GM12878 (cell line): ENCODE results near the gene AQP2. TPM values are rescaled to one million over a fixed set of nuclear protein-coding genes. Genes with fewer than 3 reads are reported as not detected.

Experiments used
- ATAC-seq: fragments of 200-7000 bp; cut with Tn5 transposase; 3 replicates; pipeline ENCODE4 v1.9.1; 2020; ENCODE audit warnings: mild to moderate bottlenecking, moderate library complexity
- BruUV-seq: library from RNA; stranded (reverse); fragments of 400-500 nt; replicated peaks from 2 replicates; lab custom pipeline; 2021; lab: Mats Ljungman, UMichigan
- CTCF ChIA-PET: fragments of 300-600 bp; sonication (Branson Sonifier 250); formaldehyde crosslinking; extraction: SDS; loops from one replicate; lab custom pipeline; 2021; ENCODE audit warnings: inconsistent platforms; lab: Yijun Ruan, JAX
- POLR2A ChIA-PET: fragments of 350-600 bp; formaldehyde crosslinking; extraction: SDS; loops from one replicate; lab custom pipeline; 2021; ENCODE audit warnings: inconsistent platforms; lab: Charles Lee
- RAD21 ChIA-PET: fragments of 300-600 bp; sonication (Branson Sonifier 250); formaldehyde crosslinking; loops from one replicate; lab custom pipeline; 2023; ENCODE audit warnings: antibody characterized with exemption; ENCODE audit not compliant: unreplicated experiment; lab: Charles Lee
- SMC1A ChIA-PET: fragments of 300-600 bp; sonication (Branson Sonifier 250); formaldehyde crosslinking; loops from one replicate; lab custom pipeline; 2023; ENCODE audit not compliant: unreplicated experiment, uncharacterized antibody; lab: Charles Lee
- DNase-seq: peaks from one replicate; pipeline ENCODE4 v3.0.0-alpha.2; 2011; ENCODE audit warnings: low read depth, low spot score
- FAIRE-seq: peaks from 3 replicates; lab custom pipeline; 2011; peaks lifted over from hg19 to GRCh38; lab: Jason Lieb, UNC
- H2AFZ ChIP-seq: 2 replicates; pipeline ENCODE4 v1.6.0; 2011; ENCODE audit warnings: low read depth, low read length, control low read depth; ENCODE audit not compliant: control insufficient read depth
- H3K27ac ChIP-seq: 2 replicates; pipeline ENCODE4 v1.5.1; 2011; ENCODE audit warnings: control low read depth; ENCODE audit not compliant: control insufficient read depth, insufficient read depth
- H3K27me3 ChIP-seq, 2 experiments: replicated peaks in 1 of 2; 2 replicates each; pipeline versions ENCODE4 v1.6.0 to v1.6.1; 2011; ENCODE audit warnings: low read length in 1 of 2; ENCODE audit not compliant: control insufficient read depth in 2 of 2, insufficient read depth in 2 of 2
- H3K36me3 ChIP-seq, 2 experiments: 2 replicates each; pipeline ENCODE4 v1.5.1; 2011; ENCODE audit warnings: low read length in 1 of 2; ENCODE audit not compliant: control insufficient read depth in 2 of 2, insufficient read depth in 2 of 2
- H3K4me1 ChIP-seq: 2 replicates; pipeline ENCODE4 v1.6.1; 2011; ENCODE audit warnings: mild to moderate bottlenecking, low read length, moderate library complexity, mixed read lengths; ENCODE audit not compliant: control insufficient read depth, insufficient read depth
- H3K4me2 ChIP-seq: 2 replicates; pipeline ENCODE4 v1.6.0; 2011; ENCODE audit warnings: control low read depth; ENCODE audit not compliant: control insufficient read depth, insufficient read depth
- H3K4me3 ChIP-seq: fragments of 200-600 bp; sonication (generic); 2 replicates; pipeline ENCODE4 v1.5.1; 2016
- H3K79me2 ChIP-seq: 2 replicates; pipeline ENCODE4 v1.6.0; 2011; ENCODE audit warnings: low read length; ENCODE audit not compliant: control insufficient read depth, insufficient read depth
- H3K9ac ChIP-seq: 2 replicates; pipeline ENCODE4 v1.8.0; 2011; ENCODE audit warnings: low read length, control low read depth, mixed read lengths; ENCODE audit not compliant: control insufficient read depth, insufficient read depth
- H3K9me3 ChIP-seq: replicated peaks from 3 replicates; pipeline ENCODE4 v1.5.1; 2011; ENCODE audit warnings: mild to moderate bottlenecking, low read length; ENCODE audit not compliant: control insufficient read depth, insufficient read depth
- H4K20me1 ChIP-seq: 2 replicates; pipeline ENCODE4 v1.6.0; 2011; ENCODE audit not compliant: control insufficient read depth, insufficient read depth
- CREM ChIP-seq: IDR thresholded peaks from 2 replicates; pipeline ENCODE4 v1.6.1; 2014; ENCODE audit warnings: antibody characterized with exemption, low read depth
- EP300 ChIP-seq, 2 experiments: fragments of 150-350 bp in 1 of 2; IDR thresholded peaks; 2 replicates each; pipeline ENCODE4 v1.6.1; 2011 to 2012; ENCODE audit warnings: low read depth in 2 of 2, low read length in 2 of 2, borderline replicate concordance in 1 of 2, improper control_type of control experiment in 1 of 2, inconsistent platforms in 1 of 2; ENCODE audit not compliant: control insufficient read depth in 1 of 2
- FOXK2 ChIP-seq: fragments of 450-650 bp; IDR thresholded peaks from 2 replicates; pipeline ENCODE4 v1.6.1; 2017; ENCODE audit warnings: mild to moderate bottlenecking, moderate library complexity
- JUND ChIP-seq: IDR thresholded peaks from 2 replicates; pipeline ENCODE4 v1.6.1; 2012; ENCODE audit warnings: low read depth, mild to moderate bottlenecking, low read length, improper control_type of control experiment, moderate library complexity
- MLLT1 ChIP-seq: fragments of 450-650 bp; IDR thresholded peaks from 2 replicates; pipeline ENCODE4 v1.6.1; 2016; ENCODE audit warnings: mild to moderate bottlenecking
- RUNX3 ChIP-seq: IDR thresholded peaks from 2 replicates; pipeline ENCODE4 v1.6.1; 2012; ENCODE audit warnings: low read length, inconsistent platforms
- SREBF2 ChIP-seq: IDR thresholded peaks from 2 replicates; pipeline ENCODE4 v1.6.1; 2012; ENCODE audit warnings: mild to moderate bottlenecking, low read length
- STAT3 ChIP-seq: IDR thresholded peaks from 2 replicates; pipeline ENCODE4 v1.6.1; 2011; ENCODE audit warnings: low read depth, low read length, improper control_type of control experiment
- WGBS: methylation state at CpG from one replicate; pipeline ENCODE4 v1.1.6; 2016; ENCODE audit warnings: low lambda C conversion rate; ENCODE audit not compliant: insufficient replicate concordance, insufficient coverage; ENCODE audit errors: missing lambda C conversion rate; 5-methylcytosine and 5-hydroxymethylcytosine counted together
- in situ Hi-C: fragments of 300-500 bp; cut with MboI; formaldehyde crosslinking; loops from 9 replicates; pipeline ENCODE4 v1.14.3; 2018; ENCODE audit warnings: mixed read lengths
- intact Hi-C: fragments of 100-400 bp; cut with micrococcal nuclease; formaldehyde crosslinking; loops from one replicate; pipeline ENCODE4 v1.14.2; 2022; ENCODE audit not compliant: unreplicated experiment
- polyA plus RNA-seq, 11 experiments: library from polyadenylated mRNA; depleted of rRNA in 4 of 11; unstranded in 6 of 11; stranded (reverse) in 5 of 11; fragments of >200 nt; fragmentation: Nextera tagmentation in 4 of 11; fragmentation: Illumina TruSeq in 1 of 11; extraction: Ambion mirVana in 4 of 11; extraction: Trizol in 1 of 11; gene quantifications; 1 replicate in 1 of 11; 2 replicates in 10 of 11; pipeline versions ENCODE4 v1.2.1 to v1.2.3, GENCODE V29; 2011 to 2016; ENCODE audit warnings: inconsistent platforms in 2 of 11, missing spikeins in 2 of 11, low read depth in 1 of 11
- total RNA-seq, 4 experiments: library from RNA; depleted of rRNA in 3 of 4; stranded (reverse); fragments of >200 nt in 3 of 4; fragmentation: Illumina TruSeq in 1 of 4; extraction: Trizol in 1 of 4; gene quantifications; 2 replicates each; pipeline versions ENCODE4 v1.2.1 to v1.2.3, GENCODE V29; 2013 to 2021

AQP2 gene
- total and polyA plus RNA-seq, 10 of the 15 experiments (the other 5 are each of a cell fraction or from before 2014, with no cell fraction given) = not detected

DNA sequence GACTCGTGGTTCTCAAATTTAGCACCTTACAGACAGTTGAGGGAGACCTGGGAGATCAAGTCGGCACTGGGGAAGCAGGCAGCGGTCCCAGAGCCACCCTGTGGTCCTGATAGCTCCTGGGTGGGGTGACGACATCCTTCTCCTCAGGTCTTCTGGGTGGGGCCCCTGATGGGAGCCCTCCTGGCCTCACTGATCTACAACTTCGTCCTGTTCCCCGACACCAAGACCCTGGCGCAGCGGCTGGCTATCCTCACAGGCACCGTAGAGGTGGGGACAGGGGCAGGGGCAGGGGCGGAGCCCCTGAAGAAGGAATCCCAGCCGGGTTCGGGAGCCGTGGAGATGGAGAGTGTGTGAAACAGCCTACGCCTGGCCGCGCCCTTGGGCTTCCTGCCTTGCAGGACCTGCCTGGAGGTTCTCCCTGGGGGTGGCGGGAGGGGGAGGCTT, 24.8 kb downstream of the AQP2 start:
- BruUV-seq = no TSS peak
- no peak for DNase-seq
- intact Hi-C loops (no loop called here), in situ Hi-C loops (no loop called here)
- ChIA-PET RAD21 (interaction anchor here (1.9 kb wide), 1 partner anchor 8 kb away, joined by 6 read pairs; no protein-coding TSS in a partner anchor), SMC1A (no interaction called here), CTCF (interaction anchor here (1.6 kb wide), 1 partner anchor 9 kb away, joined by 4 read pairs; no protein-coding TSS in a partner anchor), POLR2A (no interaction called here)
- WGBS = 73% methylated on average over 17 of the region's 17 CpGs
- H3K4me2 ChIP-seq = no peak overlapping the region
- no peak for FAIRE-seq
- H3K4me1 ChIP-seq = no peaks in the 10 kb centered on the region
- peaks cover 0 to 1% of the 10 kb centered on the region in 2 experiments; a peak in 1 of 4 replicates for H3K27me3 ChIP-seq
- H3K36me3 ChIP-seq = no peaks in the 10 kb centered on the region
- no peak overlapping the region for H3K4me3 ChIP-seq
- H3K9ac ChIP-seq = no peak overlapping the region
- no peak overlapping the region for H3K27ac ChIP-seq
- H4K20me1 ChIP-seq = no peaks in the 10 kb centered on the region
- no peaks in the 10 kb centered on the region for H3K9me3 ChIP-seq
- no peak; the same call in 2 of the 3 replicates for ATAC-seq
- H2AFZ ChIP-seq = no peak overlapping the region
- no peaks in the 10 kb centered on the region for H3K79me2 ChIP-seq
- TF ChIP-seq STAT3 (no peak), FOXK2 (no peak), JUND (no peak), MLLT1 (no peak), SREBF2 (no peak), CREM (no peak), RUNX3 (no peak), EP300 (IDR thresholded peaks at IDR 0.05; ENCODE audit: borderline replicate concordance in 1 of 2, control insufficient read depth in 1 of 2, low read depth in 2 of 2, low read length in 2 of 2) (no peak)
- TF ChIP-seq, all 136 proteins: peak for 0
